ENCODE results near the gene HIVEP2.

The HIVEP2 gene

DNA sequence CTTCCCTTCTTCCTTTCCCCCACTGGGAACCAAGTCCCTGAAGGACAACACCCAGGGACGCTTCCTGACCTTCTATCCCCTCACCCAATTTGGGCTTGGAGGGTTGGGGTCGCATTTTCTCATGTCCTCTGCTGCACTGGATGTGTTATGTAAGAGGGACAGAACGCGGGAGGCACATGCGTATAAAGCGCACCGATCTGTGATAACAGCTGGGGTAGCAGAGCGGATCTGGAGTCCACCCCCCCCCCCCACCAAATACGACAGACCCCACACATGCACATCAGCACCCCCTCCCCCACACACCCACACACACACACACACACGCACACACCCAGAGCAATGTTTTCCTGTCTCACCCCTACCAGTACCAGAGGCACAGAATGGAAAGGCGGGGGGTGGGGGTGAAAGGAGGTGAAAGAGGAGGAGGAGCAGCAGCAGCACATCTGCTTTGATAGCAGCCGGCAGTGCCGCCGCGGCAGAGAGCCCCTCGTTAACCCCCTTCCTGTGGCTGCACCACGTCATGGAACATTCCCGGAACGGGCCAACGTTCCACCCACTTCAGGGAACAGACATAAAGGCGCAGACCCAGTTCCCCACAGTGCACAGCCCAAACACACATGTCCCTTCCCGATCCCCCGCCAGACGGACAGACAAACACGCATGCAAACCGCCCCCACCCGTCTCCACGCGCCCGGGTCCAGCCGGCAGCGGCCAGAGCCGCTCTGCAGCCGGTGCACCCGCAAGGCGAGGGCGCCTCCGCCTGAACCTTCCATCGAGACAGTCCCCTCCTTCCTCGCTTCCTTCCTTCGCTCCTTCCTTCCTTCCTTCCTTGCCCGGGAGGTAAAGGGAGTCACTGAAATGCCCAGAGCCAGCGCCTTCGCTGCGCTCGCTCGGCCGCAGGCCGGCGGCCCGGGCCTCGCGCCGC lies 590 bp downstream of the HIVEP2 start:
- TF ChIP-seq, protein P1, sequence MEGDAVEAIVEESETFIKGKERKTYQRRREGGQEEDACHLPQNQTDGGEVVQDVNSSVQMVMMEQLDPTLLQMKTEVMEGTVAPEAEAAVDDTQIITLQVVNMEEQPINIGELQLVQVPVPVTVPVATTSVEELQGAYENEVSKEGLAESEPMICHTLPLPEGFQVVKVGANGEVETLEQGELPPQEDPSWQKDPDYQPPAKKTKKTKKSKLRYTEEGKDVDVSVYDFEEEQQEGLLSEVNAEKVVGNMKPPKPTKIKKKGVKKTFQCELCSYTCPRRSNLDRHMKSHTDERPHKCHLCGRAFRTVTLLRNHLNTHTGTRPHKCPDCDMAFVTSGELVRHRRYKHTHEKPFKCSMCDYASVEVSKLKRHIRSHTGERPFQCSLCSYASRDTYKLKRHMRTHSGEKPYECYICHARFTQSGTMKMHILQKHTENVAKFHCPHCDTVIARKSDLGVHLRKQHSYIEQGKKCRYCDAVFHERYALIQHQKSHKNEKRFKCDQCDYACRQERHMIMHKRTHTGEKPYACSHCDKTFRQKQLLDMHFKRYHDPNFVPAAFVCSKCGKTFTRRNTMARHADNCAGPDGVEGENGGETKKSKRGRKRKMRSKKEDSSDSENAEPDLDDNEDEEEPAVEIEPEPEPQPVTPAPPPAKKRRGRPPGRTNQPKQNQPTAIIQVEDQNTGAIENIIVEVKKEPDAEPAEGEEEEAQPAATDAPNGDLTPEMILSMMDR (conservative IDR thresholded peaks at IDR 0.05; ENCODE audit: low read depth, low read length): no peak
- H3K4me3 ChIP-seq (ENCODE audit: low read length): peak overlapping the region; percentile 95
- DNase-seq (ENCODE audit: low read depth): peak; percentile 73

DNA sequence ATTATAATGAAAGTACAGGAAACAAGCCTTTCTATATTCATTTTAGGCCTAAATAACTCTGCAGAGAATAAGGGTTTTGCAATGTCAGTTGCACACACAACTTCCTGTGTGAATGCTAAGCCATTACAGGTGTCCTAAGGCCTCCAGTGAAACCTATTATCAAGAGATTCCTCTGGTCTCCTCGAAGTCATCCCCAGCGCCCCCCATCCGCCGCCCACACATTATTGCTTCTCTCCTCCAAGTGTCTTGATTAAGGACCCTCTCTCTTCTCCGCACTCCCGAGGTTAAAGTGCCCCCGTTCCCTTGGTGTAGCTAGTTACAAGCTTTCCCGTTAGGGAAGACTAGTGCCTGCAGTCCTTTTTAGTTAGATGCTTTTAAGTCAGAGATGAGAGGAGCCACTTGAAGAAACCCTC lies 1.3 kb downstream of the HIVEP2 start:
- TF ChIP-seq, protein P1 (conservative IDR thresholded peaks at IDR 0.05; ENCODE audit: low read depth, low read length): no peak
- DNase-seq (ENCODE audit: low read depth): no peak
- H3K4me3 ChIP-seq (ENCODE audit: low read length): peak overlapping the region; percentile 95

DNA sequence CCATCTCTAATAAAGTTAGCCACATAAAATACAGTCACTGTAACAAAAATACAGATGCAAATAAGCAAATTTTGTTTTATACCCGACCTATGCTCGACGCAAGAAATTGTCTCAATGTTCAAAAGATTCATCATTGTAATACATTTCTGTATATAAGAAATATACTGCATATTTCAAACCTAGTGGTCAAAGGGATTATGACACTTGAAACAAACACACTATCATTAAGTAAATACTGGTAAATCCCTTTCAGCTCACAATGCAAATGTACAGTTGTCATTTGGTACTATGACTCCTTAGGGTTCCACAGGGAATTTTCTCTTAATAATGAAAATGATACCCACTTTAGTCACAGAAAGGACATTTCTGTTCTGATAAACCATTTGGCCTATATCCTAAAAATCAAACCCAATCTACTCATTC lies 2.2 kb downstream of the HIVEP2 start:
- H3K4me3 ChIP-seq (ENCODE audit: low read length): no peak overlapping the region
- no peak for DNase-seq (ENCODE audit: low read depth)
- TF ChIP-seq, protein P1 (conservative IDR thresholded peaks at IDR 0.05; ENCODE audit: low read depth, low read length): peak; percentile 42

DNA sequence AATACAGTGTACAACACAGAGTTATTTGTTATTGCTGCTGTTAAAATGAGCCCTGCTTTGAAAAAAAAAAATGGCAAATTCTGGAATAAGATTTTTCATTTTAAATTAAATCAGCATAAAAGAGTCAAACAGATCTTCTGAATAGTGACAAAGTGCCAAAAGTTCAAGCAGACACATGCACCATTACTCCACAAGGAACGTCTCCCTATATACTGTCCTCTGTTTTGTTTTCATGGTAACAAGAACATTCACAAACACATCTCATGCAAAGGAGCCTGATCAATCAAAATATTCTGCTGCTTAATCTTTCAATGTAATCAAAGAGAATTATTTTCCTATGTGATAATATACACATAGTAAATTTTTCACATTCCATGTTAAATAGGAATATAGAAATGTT lies 2.7 kb downstream of the HIVEP2 start:
- TF ChIP-seq, protein P1 (conservative IDR thresholded peaks at IDR 0.05; ENCODE audit: low read depth, low read length): no peak
- H3K4me3 ChIP-seq (ENCODE audit: low read length): no peak overlapping the region
- DNase-seq (ENCODE audit: low read depth): no peak

DNA sequence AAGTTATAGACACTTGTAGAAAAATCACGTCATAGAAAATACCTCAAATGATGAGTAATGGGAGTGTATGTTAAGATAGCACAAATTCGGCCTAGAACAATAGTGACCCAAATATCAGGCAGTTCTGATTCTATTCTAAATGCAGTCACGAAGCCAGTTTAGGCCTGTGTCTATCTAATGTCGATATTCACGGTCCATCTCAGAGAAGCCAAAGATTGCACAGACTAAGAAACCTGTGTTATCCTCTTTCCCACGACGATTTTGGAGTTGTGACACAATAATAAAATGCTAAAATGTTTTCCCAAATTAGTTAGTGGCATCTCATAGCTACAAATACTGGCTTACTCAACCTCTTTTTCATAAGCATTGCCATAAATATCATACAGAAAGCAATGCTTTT lies 4.0 kb downstream of the HIVEP2 start:
- H3K4me3 ChIP-seq (ENCODE audit: low read length): no peak overlapping the region
- TF ChIP-seq, protein P1 (conservative IDR thresholded peaks at IDR 0.05; ENCODE audit: low read depth, low read length): no peak
- no peak for DNase-seq (ENCODE audit: low read depth)

DNA sequence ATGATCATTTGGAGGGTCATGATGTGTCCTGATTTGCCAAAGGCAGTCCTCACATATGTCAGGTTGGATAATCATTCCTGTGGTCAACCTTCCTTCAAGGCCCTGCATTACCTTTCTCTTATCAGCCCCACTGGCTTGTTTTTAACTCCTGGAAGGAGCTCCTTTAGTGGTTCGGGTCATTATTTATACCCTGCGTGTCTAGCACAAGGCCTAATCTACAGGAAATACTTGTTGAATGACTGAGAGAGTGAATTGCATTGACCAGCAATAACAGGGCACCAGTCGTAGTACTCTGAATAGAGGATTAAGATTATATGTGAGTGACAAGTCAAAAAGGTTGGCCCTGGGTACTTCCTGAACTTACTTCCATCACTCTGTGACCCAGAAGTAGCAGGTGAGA lies 4.5 kb downstream of the HIVEP2 start:
- no peak for DNase-seq (ENCODE audit: low read depth)
- TF ChIP-seq, protein P1 (conservative IDR thresholded peaks at IDR 0.05; ENCODE audit: low read depth, low read length): no peak

DNA sequence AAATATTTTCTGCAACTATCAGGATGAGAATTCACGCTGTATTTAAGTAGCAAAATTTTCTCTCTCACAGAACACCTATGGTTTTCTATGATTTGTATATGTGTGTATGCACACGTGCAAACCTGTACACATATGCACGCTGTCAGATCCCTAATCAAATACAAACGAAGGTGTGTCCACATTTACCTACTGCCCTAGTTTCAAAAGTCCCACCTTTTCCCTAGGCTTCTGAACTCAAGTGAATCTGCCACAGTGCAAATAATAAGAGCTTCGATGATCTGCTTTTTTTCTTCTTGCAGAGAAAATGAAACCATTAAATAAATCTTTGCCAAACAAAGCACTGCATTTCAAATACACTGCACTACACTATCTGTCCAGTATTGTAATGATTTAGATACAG lies 6.5 kb downstream of the HIVEP2 start:
- H3K4me3 ChIP-seq (ENCODE audit: low read length): no peak overlapping the region
- TF ChIP-seq, protein P1 (conservative IDR thresholded peaks at IDR 0.05; ENCODE audit: low read depth, low read length): no peak
- no peak for DNase-seq (ENCODE audit: low read depth)

More for the DNA sequence above, 4.5 kb downstream of the HIVEP2 start:
- H3K4me3 ChIP-seq (ENCODE audit: low read length): no peak overlapping the region

All from retinal pigment epithelial cell (primary cell).